Uterus (tissue), 4 donors: Measurements from ENCODE around the gene SLX1A. TPM values are rescaled to one million over a fixed set of nuclear protein-coding genes. Genes with fewer than 3 reads are reported as not detected.

Experiments used
- DNase-seq, 2 donors: peaks; one replicate each; pipeline ENCODE4 v3.0.0-alpha.2; 2019 to 2020
- H3K27ac ChIP-seq, 2 donors: fragments of 200-600 bp; sonication (generic); 1 replicate in 1 of 2; 2 replicates in 1 of 2; pipeline ENCODE4 v1.5.1; 2016 to 2018
- H3K27me3 ChIP-seq, 2 donors: fragments of 200-600 bp; sonication (generic); one replicate each; pipeline ENCODE4 v1.5.1; 2018 to 2019; ENCODE audit warnings: control low read depth in 1 of 2
- H3K36me3 ChIP-seq, 2 donors: fragments of 200-600 bp; sonication (generic); one replicate each; pipeline ENCODE4 v1.5.1; 2019; ENCODE audit warnings: control low read depth in 1 of 2
- H3K4me1 ChIP-seq, 2 donors: fragments of 200-600 bp; sonication (generic); one replicate each; pipeline ENCODE4 v1.5.1; 2018 to 2019; ENCODE audit warnings: control low read depth in 1 of 2
- H3K4me3 ChIP-seq, 2 donors: fragments of 200-600 bp; sonication (generic); 1 replicate in 1 of 2; 2 replicates in 1 of 2; pipeline ENCODE4 v1.5.1; 2018 to 2019; ENCODE audit warnings: mild to moderate bottlenecking in 1 of 2
- H3K9me3 ChIP-seq, 2 donors: fragments of 200-600 bp; sonication (generic); one replicate each; pipeline ENCODE4 v1.5.1; 2019; ENCODE audit warnings: control low read depth in 1 of 2
- POLR2A ChIP-seq, 2 donors: fragments of 450-650 bp; IDR thresholded peaks; one replicate each; pipeline ENCODE4 v1.6.1; 2016; ENCODE audit warnings: antibody characterized with exemption in 2 of 2, mild to moderate bottlenecking in 1 of 2, moderate library complexity in 1 of 2
- intact Hi-C: fragments of 100-400 bp; cut with DNase I; formaldehyde crosslinking; loops from one replicate; pipeline ENCODE4 v1.15.1; 2023; ENCODE audit warnings: low total_unique reads
- total RNA-seq, 4 donors: library from RNA; depleted of rRNA in 3 of 4; stranded (reverse); fragments of >200 nt in 3 of 4; gene quantifications; one replicate each; pipeline versions ENCODE4 v1.1.0 to v1.2.4, GENCODE V29; 2014 to 2023
- TF ChIP-seq, protein P1 (sequence below), 4 experiments: fragments of 200-600 bp in 2 of 4; fragments of 450-650 bp in 2 of 4; sonication (generic) in 2 of 4; IDR thresholded peaks; one replicate each; pipeline ENCODE4 v1.5.1; 2016 to 2019; ENCODE audit warnings: antibody characterized with exemption in 4 of 4, mild to moderate bottlenecking in 2 of 4, moderate library complexity in 1 of 4
- donor health status: DM: yes; HTN: yes; CAD: no.

The SLX1A gene
- total RNA-seq, 4 donors from 2014 or later: 10.6 to 142 (median 41.0) TPM

DNA sequence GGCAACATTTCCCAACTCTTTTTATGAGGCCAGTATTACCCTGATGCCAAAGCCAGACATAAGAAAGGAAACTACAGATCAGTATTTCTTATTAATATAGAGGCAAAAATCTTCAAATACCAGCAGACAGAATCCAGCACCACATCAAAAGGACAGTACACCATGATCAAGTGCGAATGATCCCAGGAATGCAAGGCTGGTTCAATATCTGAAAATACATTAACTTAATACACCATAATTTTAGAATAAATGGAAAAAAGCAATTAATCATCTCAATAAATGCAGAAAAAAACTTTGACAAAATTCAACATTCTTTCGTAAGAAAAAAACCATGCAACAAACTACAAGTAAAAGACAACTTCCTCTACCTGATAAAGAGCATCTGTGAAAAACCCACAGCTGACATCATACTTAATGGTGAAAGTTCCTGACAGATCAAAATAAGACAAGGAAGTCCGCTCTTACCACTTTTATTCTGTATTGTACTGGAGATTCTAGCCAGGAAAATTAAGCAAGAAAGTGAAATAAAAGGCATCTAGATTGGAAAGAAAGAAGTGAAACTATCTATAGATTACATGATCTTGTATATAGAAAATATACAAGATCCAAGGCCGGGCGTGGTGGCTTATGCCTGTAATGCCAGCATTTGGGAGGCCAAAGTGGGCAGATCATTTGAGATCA lies 44.3 kb upstream of the SLX1A start:
- no peak overlapping the region for H3K27ac ChIP-seq
- TF ChIP-seq, protein P1, sequence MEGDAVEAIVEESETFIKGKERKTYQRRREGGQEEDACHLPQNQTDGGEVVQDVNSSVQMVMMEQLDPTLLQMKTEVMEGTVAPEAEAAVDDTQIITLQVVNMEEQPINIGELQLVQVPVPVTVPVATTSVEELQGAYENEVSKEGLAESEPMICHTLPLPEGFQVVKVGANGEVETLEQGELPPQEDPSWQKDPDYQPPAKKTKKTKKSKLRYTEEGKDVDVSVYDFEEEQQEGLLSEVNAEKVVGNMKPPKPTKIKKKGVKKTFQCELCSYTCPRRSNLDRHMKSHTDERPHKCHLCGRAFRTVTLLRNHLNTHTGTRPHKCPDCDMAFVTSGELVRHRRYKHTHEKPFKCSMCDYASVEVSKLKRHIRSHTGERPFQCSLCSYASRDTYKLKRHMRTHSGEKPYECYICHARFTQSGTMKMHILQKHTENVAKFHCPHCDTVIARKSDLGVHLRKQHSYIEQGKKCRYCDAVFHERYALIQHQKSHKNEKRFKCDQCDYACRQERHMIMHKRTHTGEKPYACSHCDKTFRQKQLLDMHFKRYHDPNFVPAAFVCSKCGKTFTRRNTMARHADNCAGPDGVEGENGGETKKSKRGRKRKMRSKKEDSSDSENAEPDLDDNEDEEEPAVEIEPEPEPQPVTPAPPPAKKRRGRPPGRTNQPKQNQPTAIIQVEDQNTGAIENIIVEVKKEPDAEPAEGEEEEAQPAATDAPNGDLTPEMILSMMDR (IDR thresholded peaks at IDR 0.05): no peak
- no peak for TF ChIP-seq POLR2A (IDR thresholded peaks at IDR 0.05)
- no peak overlapping the region for H3K4me3 ChIP-seq
- DNase-seq: no peak
- no peaks in the 10 kb centered on the region for H3K36me3 ChIP-seq
- H3K9me3 ChIP-seq: no peaks in the 10 kb centered on the region
- H3K4me1 ChIP-seq: no peaks in the 10 kb centered on the region
- H3K27me3 ChIP-seq: no peaks in the 10 kb centered on the region
- intact Hi-C loops: no loop called here

DNA sequence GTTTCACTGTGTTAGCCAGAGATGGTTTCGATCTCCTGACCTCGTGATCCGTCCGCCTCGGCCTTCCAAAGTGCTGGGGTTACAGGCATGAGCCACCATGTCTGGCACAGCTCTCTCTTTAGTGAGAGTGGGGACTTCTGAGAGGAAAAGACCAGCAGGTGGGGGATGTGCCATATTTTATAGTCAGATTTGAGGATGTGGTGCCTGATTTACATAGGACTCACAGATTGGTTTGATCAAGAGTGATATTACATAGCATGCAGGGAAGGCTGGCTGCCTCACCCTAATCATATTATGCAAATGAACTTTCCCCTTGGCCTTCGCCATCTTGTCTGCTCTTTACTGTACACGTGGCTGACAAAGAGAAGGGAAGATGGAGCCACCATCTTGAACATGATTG lies 42.6 kb upstream of the SLX1A start:
- DNase-seq: no peak
- Histone ChIP-seq H3K4me1 (no peaks in the 10 kb centered on the region), H3K9me3 (no peaks in the 10 kb centered on the region), H3K36me3 (no peaks in the 10 kb centered on the region), H3K27ac (no peak overlapping the region), H3K4me3 (no peak overlapping the region), H3K27me3 (no peaks in the 10 kb centered on the region)
- intact Hi-C loops: no loop called here
- TF ChIP-seq, protein P1 (IDR thresholded peaks at IDR 0.05): no peak
- TF ChIP-seq POLR2A (IDR thresholded peaks at IDR 0.05): no peak

DNA sequence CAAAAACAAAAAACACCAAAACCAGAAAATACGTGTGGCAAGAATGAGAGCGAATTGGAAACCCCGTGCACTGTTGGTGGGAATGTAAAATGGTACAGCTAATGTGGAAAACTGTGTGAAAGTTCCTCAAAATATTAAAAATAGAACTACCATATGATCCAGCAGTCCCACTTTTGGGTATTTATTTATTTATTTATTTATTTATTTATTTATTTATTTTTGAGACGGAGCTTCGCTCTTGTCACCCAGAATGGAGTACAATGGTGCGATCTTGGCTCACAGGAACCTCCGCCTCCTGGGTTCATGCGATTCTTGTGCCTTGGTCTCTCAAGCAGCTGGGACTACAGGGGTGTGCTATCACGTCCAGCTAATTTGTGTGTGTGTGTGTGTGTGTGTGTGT lies 41.2 kb upstream of the SLX1A start:
- intact Hi-C loops: no loop called here
- no peak overlapping the region for H3K4me3 ChIP-seq
- H3K4me1 ChIP-seq: no peaks in the 10 kb centered on the region
- no peak for TF ChIP-seq POLR2A (IDR thresholded peaks at IDR 0.05)
- TF ChIP-seq, protein P1 (IDR thresholded peaks at IDR 0.05): no peak
- DNase-seq: no peak
- no peaks in the 10 kb centered on the region for H3K9me3 ChIP-seq
- no peak overlapping the region for H3K27ac ChIP-seq
- no peaks in the 10 kb centered on the region for H3K27me3 ChIP-seq
- H3K36me3 ChIP-seq: no peaks in the 10 kb centered on the region

DNA sequence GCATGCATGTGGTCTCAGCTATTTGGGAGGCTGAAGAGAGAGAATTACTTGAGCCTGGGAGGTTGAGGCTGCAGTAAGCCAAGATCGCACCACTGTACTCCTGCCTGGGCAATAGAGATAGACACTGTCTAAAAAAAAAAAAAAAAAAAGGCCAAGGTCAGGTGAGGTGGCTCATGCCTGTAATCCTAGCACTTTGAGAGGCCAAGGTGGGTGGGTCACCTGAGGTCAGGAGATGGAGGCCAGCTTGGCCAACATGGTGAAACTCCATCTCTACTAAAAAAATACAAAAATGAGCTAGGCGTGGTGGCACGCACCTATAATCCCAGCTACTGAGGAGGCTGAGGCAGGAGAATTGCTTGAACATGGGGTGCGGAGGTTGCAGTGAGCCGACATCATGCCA lies 38.5 kb upstream of the SLX1A start:
- Histone ChIP-seq H3K4me1 (no peaks in the 10 kb centered on the region), H3K27me3 (no peaks in the 10 kb centered on the region), H3K27ac (no peak overlapping the region), H3K36me3 (no peaks in the 10 kb centered on the region), H3K9me3 (no peaks in the 10 kb centered on the region), H3K4me3 (no peak overlapping the region)
- DNase-seq: no peak
- intact Hi-C loops: no loop called here
- no peak for TF ChIP-seq POLR2A (IDR thresholded peaks at IDR 0.05)
- TF ChIP-seq, protein P1 (IDR thresholded peaks at IDR 0.05): no peak

DNA sequence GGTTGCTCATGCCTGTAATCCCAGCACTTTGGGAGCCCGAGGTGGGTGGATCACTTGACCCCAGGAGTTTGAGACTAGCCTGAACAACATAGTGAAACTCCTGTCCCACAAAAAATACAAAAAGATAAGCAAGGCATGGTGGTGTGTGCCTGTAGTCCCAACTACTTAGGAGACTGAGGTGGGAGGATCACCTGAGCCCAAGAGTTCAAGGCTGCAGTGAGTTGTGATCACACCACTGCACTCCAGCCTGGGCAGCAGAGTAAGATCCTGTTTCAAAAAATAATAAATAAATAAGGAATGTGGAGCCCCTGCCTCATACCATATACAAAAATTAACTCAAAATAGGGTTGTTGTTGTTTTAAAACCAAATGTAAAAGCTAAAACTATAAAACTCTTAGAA lies 36.5 kb upstream of the SLX1A start:
- Histone ChIP-seq H3K36me3 (no peaks in the 10 kb centered on the region), H3K9me3 (no peaks in the 10 kb centered on the region), H3K4me1 (no peaks in the 10 kb centered on the region), H3K4me3 (no peak overlapping the region), H3K27me3 (no peaks in the 10 kb centered on the region), H3K27ac (no peak overlapping the region)
- TF ChIP-seq POLR2A (IDR thresholded peaks at IDR 0.05): no peak
- TF ChIP-seq, protein P1 (IDR thresholded peaks at IDR 0.05): no peak
- intact Hi-C loops: no loop called here
- no peak for DNase-seq
